ENCODE data around the gene TOX4.

TOX4 gene

DNA sequence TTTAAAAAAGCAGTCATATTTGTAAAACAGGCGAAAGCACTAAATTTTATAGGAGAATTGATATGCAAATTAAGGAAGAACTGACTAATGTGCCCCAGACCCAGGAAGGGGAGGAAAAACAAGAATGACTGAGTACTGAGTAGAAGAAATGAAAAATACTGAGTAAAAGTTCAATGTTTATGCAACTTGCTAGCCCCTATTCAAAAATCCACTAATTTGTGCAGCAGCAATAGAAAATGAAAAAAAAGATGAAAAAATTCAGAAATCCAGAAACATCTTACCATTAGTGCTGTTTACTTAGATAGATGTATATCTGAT lies 27.1 kb upstream of the TOX4 start:
- in situ Hi-C loops (cut with HindIII; ENCODE audit: low sequenced_read_pairs), result no loop called here
- H3K4me3 ChIP-seq (ENCODE audit: low read depth, low read length), result no peak overlapping the region
- TF ChIP-seq, protein P1, sequence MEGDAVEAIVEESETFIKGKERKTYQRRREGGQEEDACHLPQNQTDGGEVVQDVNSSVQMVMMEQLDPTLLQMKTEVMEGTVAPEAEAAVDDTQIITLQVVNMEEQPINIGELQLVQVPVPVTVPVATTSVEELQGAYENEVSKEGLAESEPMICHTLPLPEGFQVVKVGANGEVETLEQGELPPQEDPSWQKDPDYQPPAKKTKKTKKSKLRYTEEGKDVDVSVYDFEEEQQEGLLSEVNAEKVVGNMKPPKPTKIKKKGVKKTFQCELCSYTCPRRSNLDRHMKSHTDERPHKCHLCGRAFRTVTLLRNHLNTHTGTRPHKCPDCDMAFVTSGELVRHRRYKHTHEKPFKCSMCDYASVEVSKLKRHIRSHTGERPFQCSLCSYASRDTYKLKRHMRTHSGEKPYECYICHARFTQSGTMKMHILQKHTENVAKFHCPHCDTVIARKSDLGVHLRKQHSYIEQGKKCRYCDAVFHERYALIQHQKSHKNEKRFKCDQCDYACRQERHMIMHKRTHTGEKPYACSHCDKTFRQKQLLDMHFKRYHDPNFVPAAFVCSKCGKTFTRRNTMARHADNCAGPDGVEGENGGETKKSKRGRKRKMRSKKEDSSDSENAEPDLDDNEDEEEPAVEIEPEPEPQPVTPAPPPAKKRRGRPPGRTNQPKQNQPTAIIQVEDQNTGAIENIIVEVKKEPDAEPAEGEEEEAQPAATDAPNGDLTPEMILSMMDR (IDR thresholded peaks at IDR 0.05; ENCODE audit: low read depth, low read length, missing control alignments), result no peak
- DNase-seq (ENCODE audit: low read depth), result no peak

DNA sequence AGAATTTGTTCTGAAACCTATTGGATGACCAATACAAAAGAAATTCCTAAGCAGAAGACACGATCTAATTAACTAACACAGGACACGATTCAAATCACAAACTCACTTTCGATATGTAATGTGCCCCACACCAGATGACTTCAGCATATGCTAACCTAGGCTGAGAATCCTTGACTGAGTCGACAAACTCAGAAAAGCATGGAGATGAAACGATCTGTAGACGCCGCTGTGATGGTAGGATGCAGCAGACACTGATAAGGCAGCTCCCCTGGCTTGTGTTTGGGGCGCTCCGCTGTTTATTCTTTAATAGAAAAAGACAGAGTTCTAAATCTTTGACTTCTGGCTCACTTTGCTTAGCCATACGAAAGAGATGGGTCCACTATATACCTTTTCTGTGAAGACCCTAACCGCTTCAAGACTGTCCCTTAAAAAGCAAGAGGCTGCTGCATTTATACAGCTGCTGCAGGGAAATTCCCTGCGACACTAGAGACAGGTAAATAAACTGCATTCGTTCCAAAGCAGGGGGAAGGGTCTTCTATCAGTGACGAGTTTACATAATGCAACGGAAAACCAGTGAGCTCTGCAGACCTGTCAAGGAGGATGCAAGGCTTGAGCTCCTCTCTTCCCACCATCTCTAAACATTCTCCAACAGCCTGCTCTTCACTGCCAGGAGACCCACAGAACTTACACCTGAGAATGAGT lies 22.0 kb upstream of the TOX4 start:
- peak overlapping the region; percentile 67 for H3K4me3 ChIP-seq (ENCODE audit: low read depth, low read length)
- TF ChIP-seq, protein P1 (IDR thresholded peaks at IDR 0.05; ENCODE audit: low read depth, low read length, missing control alignments), result no peak
- DNase-seq (ENCODE audit: low read depth), result no peak
- in situ Hi-C loops (cut with HindIII; ENCODE audit: low sequenced_read_pairs), result no loop called here

DNA sequence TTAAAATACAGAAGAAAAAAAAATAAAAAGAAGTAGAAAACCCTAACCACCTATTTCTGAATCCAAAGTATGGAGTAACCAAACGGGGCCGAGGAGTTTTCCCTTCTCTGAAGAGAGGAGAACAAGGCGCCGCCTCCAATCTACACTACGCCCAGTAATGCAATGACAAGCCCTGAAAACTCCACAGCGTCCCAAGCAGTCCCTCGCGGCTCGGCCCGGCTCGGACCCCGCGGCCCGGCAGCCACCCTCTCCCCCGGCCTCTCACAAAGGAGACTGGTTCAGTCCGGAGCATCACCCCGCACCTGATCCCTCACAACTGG lies 21.4 kb upstream of the TOX4 start:
- TF ChIP-seq, protein P1 (IDR thresholded peaks at IDR 0.05; ENCODE audit: low read depth, low read length, missing control alignments), result no peak
- in situ Hi-C loops (cut with HindIII; ENCODE audit: low sequenced_read_pairs), result no loop called here
- H3K4me3 ChIP-seq (ENCODE audit: low read depth, low read length), result peak overlapping the region; percentile 67
- DNase-seq (ENCODE audit: low read depth), result no peak

DNA sequence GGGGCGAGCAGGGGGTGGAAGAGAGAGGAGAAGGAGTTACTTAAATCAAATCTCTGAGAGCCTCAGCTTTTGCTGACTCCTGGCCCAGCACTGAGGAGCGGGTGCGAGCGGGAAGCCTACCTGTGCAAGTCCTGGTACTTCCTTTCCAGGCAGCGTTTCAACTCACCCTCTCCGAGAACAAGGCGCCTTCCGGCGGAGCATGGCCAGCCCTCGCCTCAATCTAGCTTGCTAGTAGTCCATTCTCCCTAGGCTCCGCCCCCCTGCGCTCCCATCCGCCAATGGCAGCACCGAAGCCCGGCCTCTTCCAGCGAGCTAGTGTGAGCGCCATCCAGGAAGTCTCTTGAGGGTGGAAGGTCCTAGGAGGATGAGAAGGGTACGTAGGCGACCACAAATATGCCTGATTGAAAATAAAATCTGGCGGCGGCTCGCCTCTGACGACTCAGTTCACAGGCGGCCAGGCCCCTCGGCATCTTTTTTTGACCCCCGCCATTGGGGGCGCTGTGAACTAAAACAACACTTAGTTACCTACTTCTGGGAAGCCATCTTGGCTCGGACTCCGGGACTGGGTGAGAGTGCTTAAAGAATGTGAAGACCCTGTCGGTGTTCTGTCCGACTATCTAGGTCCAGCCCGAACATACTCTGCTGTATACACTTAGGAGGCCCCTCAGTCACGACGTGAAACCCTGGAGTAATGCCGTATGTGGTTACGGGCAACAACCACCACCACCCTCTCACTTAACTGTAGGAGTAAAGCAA lies 20.9 kb upstream of the TOX4 start, which contains the start of gene CHD8:
Gene CHD8, minus strand, starts transcription at position 212 of the 756 bp plus-strand sequence. CDS start 24,480 bp downstream, outside the sequence.
- in situ Hi-C loops (cut with HindIII; ENCODE audit: low sequenced_read_pairs), result no loop called here

DNA sequence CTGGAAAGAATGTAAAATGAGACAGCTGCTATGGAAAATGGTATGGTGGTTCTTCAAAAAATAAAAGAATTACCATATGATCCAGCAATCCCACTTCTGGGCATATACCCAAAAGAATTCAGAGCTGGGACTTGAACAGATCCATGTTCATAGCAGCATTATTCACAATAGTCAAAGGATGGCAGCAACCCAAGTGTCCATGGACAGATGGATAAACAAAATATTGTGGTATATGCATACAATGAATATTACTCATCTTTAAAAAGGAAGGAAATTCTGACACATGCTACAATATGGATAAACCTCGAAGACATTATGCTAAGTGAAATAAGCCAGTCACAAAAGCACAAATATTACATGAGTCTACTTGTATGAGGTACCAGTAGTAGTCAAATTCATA lies 9.4 kb upstream of the TOX4 start:
- in situ Hi-C loops (cut with HindIII; ENCODE audit: low sequenced_read_pairs), result no loop called here
- TF ChIP-seq, protein P1 (IDR thresholded peaks at IDR 0.05; ENCODE audit: low read depth, low read length, missing control alignments), result no peak
- no peak overlapping the region for H3K4me3 ChIP-seq (ENCODE audit: low read depth, low read length)
- DNase-seq (ENCODE audit: low read depth), result peak; percentile 89

More for the DNA sequence above, 20.9 kb upstream of the TOX4 start, which contains the start of gene CHD8:
- peak; percentile 99 for DNase-seq (ENCODE audit: low read depth)
- peak within 1 kb of the TSS; percentile 67 for H3K4me3 ChIP-seq (ENCODE audit: low read depth, low read length)
- TF ChIP-seq, protein P1 (IDR thresholded peaks at IDR 0.05; ENCODE audit: low read depth, low read length, missing control alignments), result peak; percentile 56

DNA sequence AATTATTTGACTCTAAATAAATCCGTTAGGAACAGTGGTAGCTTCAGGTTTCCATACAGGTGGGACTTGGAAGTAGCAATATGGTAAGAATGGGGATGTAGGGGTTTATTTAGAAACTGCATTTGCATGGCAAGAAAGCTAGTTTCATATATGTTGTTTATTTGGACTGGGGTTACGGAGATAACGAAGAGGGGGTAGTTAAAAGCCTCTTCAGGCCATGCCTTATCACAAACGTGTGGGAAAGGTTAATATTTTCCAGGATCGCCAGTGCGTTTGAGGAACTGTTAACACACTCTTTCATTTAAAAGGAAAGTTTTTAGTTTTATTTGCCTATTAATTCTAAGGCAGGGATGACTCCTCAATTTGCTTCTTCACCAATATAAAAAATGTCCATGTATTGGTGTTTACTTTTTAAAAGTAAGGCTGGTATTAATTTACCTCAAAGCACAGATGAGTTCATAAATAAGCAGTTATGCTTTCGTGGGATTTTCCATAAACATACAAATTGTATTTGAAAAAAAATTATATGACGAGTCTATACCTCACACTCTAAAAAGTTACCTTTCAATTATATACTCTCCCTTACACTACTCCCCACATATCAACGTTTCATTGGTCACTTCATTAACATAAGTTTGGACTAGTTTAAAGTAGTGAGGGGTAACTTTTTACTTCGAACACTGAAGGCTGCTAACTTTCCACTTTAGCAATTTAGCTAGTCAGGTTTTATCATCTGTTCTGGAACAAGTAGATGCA lies 1.1 kb upstream of the TOX4 start:
- in situ Hi-C loops (cut with HindIII; ENCODE audit: low sequenced_read_pairs), result no loop called here
- TF ChIP-seq, protein P1 (IDR thresholded peaks at IDR 0.05; ENCODE audit: low read depth, low read length, missing control alignments), result no peak
- DNase-seq (ENCODE audit: low read depth), result no peak
- peak overlapping the region; percentile 99 for H3K4me3 ChIP-seq (ENCODE audit: low read depth, low read length)
